HCEC 1CT (cell line): ENCODE data around the gene SPECC1.
A peak's percentile ranks its signal among the peaks of the same experiment; 100 is the strongest.
"Not testable (repeated sequence)": the region's sequence is repeated elsewhere in the genome, so short reads cannot be mapped to it uniquely, and the experiment has no call there.

ENCODE experiments used
- DNase-seq: peaks from one replicate; pipeline ENCODE4 v3.0.0-alpha.2; 2017

The SPECC1 gene

GRCh38 chr17:20095336-20096080 lies 86.3 kb downstream of the SPECC1 start:
- no peak for DNase-seq

GRCh38 chr17:20096430-20096829 lies 87.3 kb downstream of the SPECC1 start:
- DNase-seq = no peak

GRCh38 chr17:20097330-20097729 lies 88.2 kb downstream of the SPECC1 start:
- no peak for DNase-seq

GRCh38 chr17:20098314-20098713 lies 89.2 kb downstream of the SPECC1 start:
- DNase-seq = no peak

- DNase-seq = not testable (repeated sequence)
These were observed 91.6 kb downstream of the SPECC1 start for GRCh38 chr17:20100806-20101205.

- no peak for DNase-seq
These were observed 94.6 kb downstream of the SPECC1 start for GRCh38 chr17:20103454-20104446.

GRCh38 chr17:20105539-20106280 lies 96.6 kb downstream of the SPECC1 start:
- no peak for DNase-seq

- DNase-seq = not testable (repeated sequence)
These were observed 97.3 kb downstream of the SPECC1 start for GRCh38 chr17:20106446-20106845.

- DNase-seq = no peak
These were observed 99.9 kb downstream of the SPECC1 start for GRCh38 chr17:20109076-20109475.

- DNase-seq = no peak
These were observed 102.4 kb downstream of the SPECC1 start for GRCh38 chr17:20111538-20111937.

- no peak for DNase-seq
These were observed 105.3 kb downstream of the SPECC1 start for GRCh38 chr17:20114466-20114865.

GRCh38 chr17:20116683-20117309 lies 107.6 kb downstream of the SPECC1 start:
- peak; percentile 24 for DNase-seq

GRCh38 chr17:20118280-20118679 lies 109.1 kb downstream of the SPECC1 start:
- no peak for DNase-seq

GRCh38 chr17:20120836-20121235 lies 111.7 kb downstream of the SPECC1 start:
- DNase-seq = no peak

GRCh38 chr17:20121359-20122253 lies 112.4 kb downstream of the SPECC1 start:
- DNase-seq = peak; percentile 3

- no peak for DNase-seq
These were observed 113.2 kb downstream of the SPECC1 start for GRCh38 chr17:20122254-20122879.

- DNase-seq = no peak
These were observed 114.0 kb downstream of the SPECC1 start for GRCh38 chr17:20123209-20123608.

- DNase-seq = no peak
These were observed 116.6 kb downstream of the SPECC1 start for GRCh38 chr17:20125724-20126123.

- DNase-seq = no peak
These were observed 118.3 kb downstream of the SPECC1 start for GRCh38 chr17:20127360-20128035.

- DNase-seq = no peak
These were observed 119.0 kb downstream of the SPECC1 start for GRCh38 chr17:20128036-20128667.
